T47D (cell line): ENCODE data around the gene FALEC.

Source experiments
- DNase-seq, 2 experiments: peaks; one replicate each; pipeline versions ENCODE4 v3.0.0 to v3.0.0-alpha.2; 2011 to 2012; ENCODE audit warnings: low read depth in 1 of 2, low spot score in 1 of 2
- JUND ChIP-seq: IDR thresholded peaks from 2 replicates; pipeline ENCODE4 v1.6.1; 2012; ENCODE audit warnings: low read depth
- in situ Hi-C: cut with HindIII; loops from 2 replicates; pipeline ENCODE4 v1.10.0; 2016; ENCODE audit warnings: low sequenced_read_pairs, low pct_unique_long_range_greater_than_20kb

FALEC gene

DNA sequence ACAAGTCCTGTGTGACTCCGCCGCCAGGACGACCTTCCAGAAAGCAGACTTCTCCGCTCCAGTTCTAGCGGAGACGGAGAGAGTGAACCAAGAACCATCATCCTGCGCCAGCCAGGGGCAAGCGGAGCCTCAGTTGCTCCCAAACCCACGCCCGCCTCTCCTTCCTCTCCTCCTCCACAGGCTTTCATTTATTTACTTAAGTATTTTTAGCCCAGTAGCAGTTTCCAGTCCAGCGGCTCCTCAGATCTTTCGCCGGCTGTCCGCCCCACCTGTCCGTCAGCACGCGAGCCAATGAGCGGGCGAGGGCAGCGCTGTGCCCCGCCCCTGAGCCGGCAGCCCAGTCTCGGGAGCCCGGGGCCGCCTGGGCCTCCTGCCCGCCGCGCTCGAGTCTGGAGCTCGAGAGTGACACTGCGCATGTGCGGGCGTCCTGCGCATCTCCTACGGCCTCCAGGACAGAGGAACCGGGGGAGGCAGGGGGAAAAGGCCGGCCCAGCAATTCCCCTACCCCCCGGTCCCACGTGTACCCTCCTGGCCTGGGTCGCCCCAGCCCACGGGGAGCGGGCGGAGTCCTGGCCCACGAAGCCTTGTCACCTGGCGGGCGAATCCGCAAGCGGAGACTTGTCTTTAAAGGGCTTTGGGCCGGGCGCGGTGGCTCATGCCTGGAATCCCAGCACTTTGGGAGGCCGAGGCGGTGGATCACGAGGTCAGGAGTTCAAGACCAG lies at the start of gene FALEC:
Gene FALEC (plus strand): TSS at position 425 of the 722 bp plus-strand sequence.
- TF ChIP-seq JUND: no peak
- in situ Hi-C loops: no loop called here
- DNase-seq: peak; percentile 97 to 98

DNA sequence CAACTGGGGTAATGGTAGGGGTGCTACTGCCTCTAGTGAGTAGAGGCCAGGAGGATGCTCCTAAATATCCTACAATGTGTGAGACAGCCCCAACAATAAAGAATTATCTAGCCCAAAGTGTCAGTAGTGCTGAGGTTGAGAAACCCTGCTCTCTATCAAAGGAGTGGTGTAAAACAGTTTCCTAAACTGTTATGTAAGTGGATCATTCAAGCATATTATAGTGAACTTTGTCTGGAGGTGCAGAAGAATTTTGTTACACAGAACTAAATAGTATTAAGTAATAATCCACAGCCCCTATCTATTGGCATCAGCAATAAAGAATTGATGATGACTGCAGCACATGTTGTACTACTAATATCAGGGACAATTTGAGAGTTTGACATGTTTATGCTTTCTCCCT lies 48.6 kb upstream of the FALEC start:
- no peak for DNase-seq
- in situ Hi-C loops: no loop called here
- no peak for TF ChIP-seq JUND

- no peak for TF ChIP-seq JUND
- in situ Hi-C loops: no loop called here
- DNase-seq: no peak
Observed at GRCh38 chr1:150469291-150469690, 46.3 kb upstream of the FALEC start.

- no peak for TF ChIP-seq JUND
- DNase-seq: no peak
- in situ Hi-C loops: no loop called here
Observed at GRCh38 chr1:150472601-150473200, 42.9 kb upstream of the FALEC start.

- no peak for TF ChIP-seq JUND
Observed at GRCh38 chr1:150473659-150474058, 41.9 kb upstream of the FALEC start.

GRCh38 chr1:150474869-150475268 lies 40.7 kb upstream of the FALEC start:
- in situ Hi-C loops: no loop called here
- no peak for DNase-seq
- TF ChIP-seq JUND: no peak

More at GRCh38 chr1:150473659-150474058, 41.9 kb upstream of the FALEC start:
- in situ Hi-C loops: no loop called here
- DNase-seq: no peak

GRCh38 chr1:150476754-150477153 lies 38.8 kb upstream of the FALEC start:
- in situ Hi-C loops: no loop called here
- DNase-seq: no peak
- no peak for TF ChIP-seq JUND

- in situ Hi-C loops: no loop called here
- no peak for TF ChIP-seq JUND
- no peak for DNase-seq
Observed at GRCh38 chr1:150477320-150477719, 38.2 kb upstream of the FALEC start.

- in situ Hi-C loops: no loop called here
- no peak for DNase-seq
- no peak for TF ChIP-seq JUND
Observed at GRCh38 chr1:150477733-150478132, 37.8 kb upstream of the FALEC start.

GRCh38 chr1:150479370-150479769 lies 36.2 kb upstream of the FALEC start:
- no peak for TF ChIP-seq JUND
- in situ Hi-C loops: no loop called here
- DNase-seq: no peak

DNA sequence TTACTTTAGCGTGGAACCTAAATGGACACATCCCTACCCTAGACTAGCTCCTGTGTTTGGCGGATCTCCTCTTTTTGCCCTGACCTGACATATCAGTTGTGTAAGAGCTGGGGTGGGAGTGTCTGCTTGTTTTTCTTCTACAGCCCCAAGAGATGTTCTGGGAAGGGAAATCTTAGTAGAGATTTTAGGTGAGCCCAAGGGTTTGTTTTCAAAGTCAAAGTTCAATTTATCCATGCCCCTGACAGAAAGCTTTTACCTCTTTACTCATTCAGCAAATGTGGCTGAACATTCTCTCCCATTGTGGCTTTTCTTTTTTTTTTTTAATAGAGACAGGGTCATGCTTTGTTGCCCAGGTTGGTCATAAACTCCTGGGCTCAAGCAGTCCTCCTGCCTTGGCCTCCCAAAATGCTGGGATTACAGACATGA lies 35.6 kb upstream of the FALEC start:
- in situ Hi-C loops: no loop called here
- no peak for TF ChIP-seq JUND
- no peak for DNase-seq

DNA sequence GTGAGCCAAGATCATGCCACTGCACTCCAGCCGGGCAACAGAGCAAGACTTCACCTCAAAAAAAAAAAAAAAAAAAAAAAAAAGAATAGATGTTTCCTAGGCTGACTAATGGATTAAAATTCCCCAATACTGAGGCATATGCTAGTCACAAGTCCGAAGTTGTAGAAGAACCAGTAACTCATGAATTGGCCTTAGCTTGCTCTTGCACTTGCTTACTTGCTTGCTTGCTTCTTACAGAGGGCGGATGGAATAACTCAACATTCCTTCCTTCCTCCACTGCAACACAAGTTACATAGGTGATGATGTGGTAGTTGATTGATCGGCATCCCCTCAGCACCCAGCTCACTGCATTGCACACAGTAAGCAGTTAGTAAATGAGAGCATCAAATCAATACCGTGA lies 31.1 kb upstream of the FALEC start:
- no peak for TF ChIP-seq JUND
- in situ Hi-C loops: no loop called here
- no peak for DNase-seq

DNA sequence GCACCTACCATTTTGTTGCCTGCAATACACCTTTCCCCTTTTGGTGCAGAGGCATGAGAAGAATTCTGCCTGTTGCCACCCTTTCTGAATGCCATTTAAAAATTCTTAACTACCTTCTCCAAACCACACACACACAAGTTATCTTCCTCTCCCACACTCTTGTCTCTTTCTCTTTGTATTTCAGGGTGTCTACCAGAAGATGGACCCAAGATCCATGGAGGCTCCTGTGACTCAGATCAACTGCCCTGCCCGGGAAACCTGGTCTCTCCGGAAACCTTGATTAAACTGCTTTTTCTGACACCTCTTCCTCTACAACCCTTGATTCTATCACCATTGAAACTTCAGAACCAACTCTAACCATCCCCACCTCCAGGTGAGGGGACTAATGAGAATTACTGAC lies 30.7 kb upstream of the FALEC start:
- peak; percentile 29 to 75 for DNase-seq

More for the DNA sequence above, 30.7 kb upstream of the FALEC start:
- in situ Hi-C loops: no loop called here
- TF ChIP-seq JUND: no peak
